Fibroblast of lung (primary cell): ENCODE results near the gene SIRPB1. TPM values are rescaled to one million over a fixed set of nuclear protein-coding genes. Genes with fewer than 3 reads are reported as not detected.
"Not testable (repeated sequence)": the region's sequence is repeated elsewhere in the genome, so short reads cannot be mapped to it uniquely, and the experiment has no call there.

Source experiments
- DNase-seq, 2 donors: peaks; one replicate each; pipeline versions ENCODE4 v3.0.0 to v3.0.0-alpha.2; 2010; ENCODE audit warnings: low read depth in 2 of 2
- H2AFZ ChIP-seq: 2 replicates; pipeline ENCODE4 v1.5.1; 2012; ENCODE audit warnings: low read length, control low read depth, inconsistent platforms
- H3K27ac ChIP-seq: 2 replicates; pipeline ENCODE4 v1.5.1; 2011; ENCODE audit warnings: low read length, control low read depth; ENCODE audit not compliant: insufficient read depth
- H3K27me3 ChIP-seq: 2 replicates; pipeline ENCODE4 v1.5.1; 2011; ENCODE audit warnings: mild to moderate bottlenecking, low read length; ENCODE audit not compliant: control insufficient read depth, insufficient read depth
- H3K36me3 ChIP-seq: 2 replicates; pipeline ENCODE4 v1.5.1; 2011; ENCODE audit warnings: low read length; ENCODE audit not compliant: control insufficient read depth, insufficient read depth
- H3K4me1 ChIP-seq: 2 replicates; pipeline ENCODE4 v1.5.1; 2011; ENCODE audit warnings: low read length; ENCODE audit not compliant: control insufficient read depth, insufficient read depth; ENCODE audit errors: extremely low read depth
- H3K4me2 ChIP-seq: 2 replicates; pipeline ENCODE4 v1.5.1; 2011; ENCODE audit warnings: low read length, control low read depth; ENCODE audit not compliant: insufficient read depth; ENCODE audit errors: extremely low read depth
- H3K4me3 ChIP-seq, 4 experiments: fragments of 200-600 bp in 1 of 4; sonication (generic) in 1 of 4; replicated peaks in 1 of 4; 2 replicates each; pipeline ENCODE4 v1.5.1; 2011 to 2016; ENCODE audit warnings: low read length in 4 of 4, low read depth in 3 of 4, mild to moderate bottlenecking in 3 of 4, control low read depth in 2 of 4, inconsistent platforms in 1 of 4, mixed read lengths in 1 of 4; ENCODE audit not compliant: insufficient read depth in 1 of 4; ENCODE audit errors: control extremely low read depth in 1 of 4
- H3K79me2 ChIP-seq: 2 replicates; pipeline ENCODE4 v1.5.1; 2012; ENCODE audit warnings: mild to moderate bottlenecking, low read length, inconsistent platforms; ENCODE audit not compliant: control insufficient read depth, insufficient read depth
- H3K9ac ChIP-seq: 2 replicates; pipeline ENCODE4 v1.5.1; 2011; ENCODE audit warnings: mild to moderate bottlenecking, low read length, control low read depth; ENCODE audit not compliant: insufficient read depth
- H3K9me3 ChIP-seq: 2 replicates; pipeline ENCODE4 v1.5.1; 2012; ENCODE audit warnings: low read depth, low read length; ENCODE audit not compliant: control insufficient read depth, insufficient read depth
- H4K20me1 ChIP-seq: 2 replicates; pipeline ENCODE4 v1.5.1; 2011; ENCODE audit warnings: low read length; ENCODE audit not compliant: control insufficient read depth, insufficient read depth; ENCODE audit errors: extremely low read depth
- EZH2 ChIP-seq: IDR thresholded peaks from 2 replicates; pipeline ENCODE4 v1.5.1; 2012; ENCODE audit warnings: low read length, control low read depth, mild to moderate bottlenecking; ENCODE audit errors: missing control alignments
- polyA plus RNA-seq, 2 donors: library from polyadenylated mRNA; depleted of rRNA in 1 of 2; stranded (reverse) in 1 of 2; unstranded in 1 of 2; fragments of >200 nt; gene quantifications; 2 replicates each; pipeline ENCODE4 v1.2.1, GENCODE V29; 2011 to 2012; ENCODE audit warnings: missing spikeins in 1 of 2
- total RNA-seq: library from RNA; depleted of rRNA; stranded (reverse); fragments of >200 nt; gene quantifications from 2 replicates; pipeline ENCODE4 v1.2.1, GENCODE V29; 2014
- TF ChIP-seq, protein P1 (sequence below), 2 donors: IDR thresholded peaks in 1 of 2; conservative IDR thresholded peaks in 1 of 2; 1 replicate in 1 of 2; 2 replicates in 1 of 2; pipeline ENCODE4 v1.5.1; 2011 to 2012; ENCODE audit warnings: low read length in 2 of 2, control low read depth in 1 of 2, inconsistent platforms in 1 of 2, low read depth in 1 of 2, mild to moderate bottlenecking in 1 of 2

Gene SIRPB1
- total and polyA plus RNA-seq, 2 donors (not counting 1 experiment from before 2014, with no cell fraction given) = 0.17 TPM; not detected in 1

DNA sequence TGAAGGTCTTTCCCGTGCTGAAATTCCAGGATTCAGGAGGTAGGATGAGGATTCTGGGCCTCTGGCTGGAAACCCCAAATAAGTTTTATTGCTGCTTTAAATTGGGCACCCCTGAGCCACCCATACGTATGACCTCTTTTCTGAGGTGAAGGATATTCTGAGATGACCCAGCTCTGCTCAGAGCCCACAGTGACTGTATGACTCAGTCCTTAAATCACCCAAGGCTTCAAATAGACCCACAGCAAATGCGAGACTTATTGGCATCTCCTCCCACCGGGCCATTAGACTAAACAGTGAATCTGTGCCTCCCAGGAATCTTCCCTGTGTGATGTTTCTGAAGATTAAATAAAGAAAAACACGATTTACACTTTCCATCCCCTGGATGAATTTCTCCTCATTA lies 28.3 kb upstream of the SIRPB1 start:
- TF ChIP-seq, protein P1, sequence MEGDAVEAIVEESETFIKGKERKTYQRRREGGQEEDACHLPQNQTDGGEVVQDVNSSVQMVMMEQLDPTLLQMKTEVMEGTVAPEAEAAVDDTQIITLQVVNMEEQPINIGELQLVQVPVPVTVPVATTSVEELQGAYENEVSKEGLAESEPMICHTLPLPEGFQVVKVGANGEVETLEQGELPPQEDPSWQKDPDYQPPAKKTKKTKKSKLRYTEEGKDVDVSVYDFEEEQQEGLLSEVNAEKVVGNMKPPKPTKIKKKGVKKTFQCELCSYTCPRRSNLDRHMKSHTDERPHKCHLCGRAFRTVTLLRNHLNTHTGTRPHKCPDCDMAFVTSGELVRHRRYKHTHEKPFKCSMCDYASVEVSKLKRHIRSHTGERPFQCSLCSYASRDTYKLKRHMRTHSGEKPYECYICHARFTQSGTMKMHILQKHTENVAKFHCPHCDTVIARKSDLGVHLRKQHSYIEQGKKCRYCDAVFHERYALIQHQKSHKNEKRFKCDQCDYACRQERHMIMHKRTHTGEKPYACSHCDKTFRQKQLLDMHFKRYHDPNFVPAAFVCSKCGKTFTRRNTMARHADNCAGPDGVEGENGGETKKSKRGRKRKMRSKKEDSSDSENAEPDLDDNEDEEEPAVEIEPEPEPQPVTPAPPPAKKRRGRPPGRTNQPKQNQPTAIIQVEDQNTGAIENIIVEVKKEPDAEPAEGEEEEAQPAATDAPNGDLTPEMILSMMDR (conservative IDR thresholded peaks at IDR 0.05 in 1 of 2, IDR thresholded peaks at IDR 0.05 in 1 of 2; ENCODE audit: low read depth in 1 of 2, low read length in 2 of 2) = no peak
- TF ChIP-seq EZH2 = no peak
- Histone ChIP-seq H4K20me1 (no peaks in the 10 kb centered on the region), H3K4me2 (no peak overlapping the region), H3K9me3 (no peaks in the 10 kb centered on the region), H3K4me1 (no peaks in the 10 kb centered on the region), H2AFZ (no peak overlapping the region), H3K27ac (no peak overlapping the region), H3K79me2 (no peaks in the 10 kb centered on the region), H3K9ac (no peak overlapping the region), H3K36me3 (no peaks in the 10 kb centered on the region), H3K27me3 (no peaks in the 10 kb centered on the region), H3K4me3 (no peak overlapping the region)
- no peak for DNase-seq

DNA sequence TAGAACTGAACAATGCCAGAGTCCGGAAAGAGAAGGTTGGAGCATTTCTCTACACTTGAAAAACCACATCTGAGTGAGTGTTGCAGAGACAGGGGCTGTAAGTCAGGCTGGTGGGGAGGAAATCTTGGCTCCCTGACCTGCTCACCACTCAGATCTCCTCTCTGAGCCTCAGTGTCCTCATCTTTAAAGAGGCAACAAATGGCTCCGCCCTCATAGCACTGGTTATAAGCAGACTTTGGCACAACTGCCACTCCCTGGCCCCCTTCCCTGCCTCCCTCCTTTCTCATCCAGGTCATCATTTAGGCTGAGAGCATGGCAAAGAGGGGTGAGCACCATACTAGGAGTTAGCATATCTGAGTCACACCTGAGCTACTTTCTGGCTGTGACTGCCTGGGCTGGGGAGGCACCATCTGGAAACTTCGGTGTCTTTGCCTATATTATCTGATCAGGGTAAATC lies 27.2 kb upstream of the SIRPB1 start:
- no peak overlapping the region for H3K4me2 ChIP-seq
- no peak overlapping the region for H3K9ac ChIP-seq
- H3K27ac ChIP-seq = no peak overlapping the region
- H3K36me3 ChIP-seq = no peaks in the 10 kb centered on the region
- H3K4me1 ChIP-seq = no peaks in the 10 kb centered on the region
- H3K27me3 ChIP-seq = no peaks in the 10 kb centered on the region
- H3K79me2 ChIP-seq = no peaks in the 10 kb centered on the region
- no peak overlapping the region for H3K4me3 ChIP-seq
- TF ChIP-seq, protein P1 (conservative IDR thresholded peaks at IDR 0.05 in 1 of 2, IDR thresholded peaks at IDR 0.05 in 1 of 2; ENCODE audit: low read depth in 1 of 2, low read length in 2 of 2) = no peak
- no peak overlapping the region for H2AFZ ChIP-seq
- no peaks in the 10 kb centered on the region for H3K9me3 ChIP-seq
- H4K20me1 ChIP-seq = no peaks in the 10 kb centered on the region
- DNase-seq = no peak

DNA sequence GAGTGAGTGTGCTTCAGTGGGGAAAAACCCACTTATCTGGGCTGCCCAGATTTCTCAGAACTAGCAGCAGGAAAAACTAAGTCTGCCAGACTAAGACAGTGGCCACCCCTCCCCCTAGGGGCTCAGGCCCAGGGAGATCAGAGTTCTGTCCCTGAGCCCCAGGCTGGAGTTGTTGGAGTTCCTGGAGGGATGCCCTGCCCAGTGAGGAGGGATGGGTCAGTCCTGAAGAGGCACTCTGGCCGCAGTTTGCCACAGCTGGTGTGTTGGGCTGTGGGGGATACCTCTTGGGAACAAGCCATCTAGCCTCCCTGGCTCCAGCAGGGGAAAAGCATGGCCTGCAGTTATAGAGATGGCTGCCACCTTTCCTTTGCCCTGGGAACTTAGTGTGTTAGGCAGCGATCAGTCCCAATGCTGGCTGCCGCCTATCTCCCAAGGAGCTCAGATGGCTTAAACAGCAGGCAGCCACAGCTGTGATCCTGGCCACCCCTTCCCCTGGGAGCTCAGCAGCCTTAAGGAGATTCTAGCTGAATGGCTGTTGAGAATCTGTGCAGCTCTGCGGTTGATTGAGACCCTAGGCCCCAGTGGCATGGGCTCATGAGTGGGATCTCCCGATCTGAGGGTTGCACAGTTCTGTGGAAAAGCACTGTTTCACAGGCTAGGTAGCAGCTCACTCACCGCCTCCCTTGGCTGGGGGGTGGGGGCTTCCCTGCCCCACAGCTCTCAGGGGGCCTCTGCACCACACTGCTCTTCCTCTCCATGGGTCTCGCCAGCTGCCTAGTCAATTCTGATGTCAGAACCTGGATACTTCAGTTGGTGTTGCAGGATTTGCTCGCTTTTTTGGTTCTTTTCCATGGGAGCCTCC lies 24.5 kb upstream of the SIRPB1 start:
- Histone ChIP-seq H3K27me3 (no peaks in the 10 kb centered on the region), H3K4me2 (no peak overlapping the region), H3K4me1 (no peaks in the 10 kb centered on the region), H2AFZ (no peak overlapping the region), H3K9me3 (no peaks in the 10 kb centered on the region), H4K20me1 (no peaks in the 10 kb centered on the region), H3K79me2 (no peaks in the 10 kb centered on the region), H3K9ac (no peak overlapping the region), H3K4me3 (no peak overlapping the region), H3K36me3 (no peaks in the 10 kb centered on the region), H3K27ac (no peak overlapping the region)
- DNase-seq = no peak
- TF ChIP-seq, protein P1 (conservative IDR thresholded peaks at IDR 0.05 in 1 of 2, IDR thresholded peaks at IDR 0.05 in 1 of 2; ENCODE audit: low read depth in 1 of 2, low read length in 2 of 2) = no peak
- TF ChIP-seq EZH2 = no peak

DNA sequence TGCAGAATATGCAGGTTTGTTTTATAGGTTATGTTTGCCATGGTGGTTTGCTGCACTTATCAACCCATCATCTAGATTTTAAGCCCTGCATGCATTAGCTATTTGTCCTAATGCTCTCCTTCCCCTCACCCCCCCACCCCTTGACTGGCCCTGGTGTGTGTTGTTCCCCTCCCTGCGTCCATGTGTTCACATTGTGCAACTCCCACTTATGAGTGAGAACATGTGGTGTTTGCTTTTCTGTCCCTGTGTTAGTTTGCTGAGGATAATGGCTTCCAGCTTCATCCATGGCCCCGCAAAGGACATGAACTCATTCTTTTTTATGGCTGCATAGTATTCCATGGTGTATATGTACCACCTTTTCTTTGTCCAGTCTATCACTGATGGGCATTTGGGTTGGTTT lies 18.8 kb upstream of the SIRPB1 start:
- H3K4me3 ChIP-seq, H3K36me3 ChIP-seq, DNase-seq, H3K4me2 ChIP-seq, H3K79me2 ChIP-seq, H3K27ac ChIP-seq, H3K9me3 ChIP-seq, H3K9ac ChIP-seq, H4K20me1 ChIP-seq, H3K27me3 ChIP-seq, H2AFZ ChIP-seq, H3K4me1 ChIP-seq: not testable (repeated sequence)
